Hematopoietic multipotent progenitor cell treated with erythropoietin and hydrocortisone succinate and interleukin-3 and kit ligand, for 6 days (in vitro differentiated cells): ENCODE measurements around the gene RUNX3.
"Not testable (repeated sequence)": the region's sequence is repeated elsewhere in the genome, so short reads cannot be mapped to it uniquely, and the experiment has no call there.

Source experiments
- DNase-seq: peaks from one replicate; pipeline ENCODE4 v3.0.0-alpha.2; 2015

Gene RUNX3

DNA sequence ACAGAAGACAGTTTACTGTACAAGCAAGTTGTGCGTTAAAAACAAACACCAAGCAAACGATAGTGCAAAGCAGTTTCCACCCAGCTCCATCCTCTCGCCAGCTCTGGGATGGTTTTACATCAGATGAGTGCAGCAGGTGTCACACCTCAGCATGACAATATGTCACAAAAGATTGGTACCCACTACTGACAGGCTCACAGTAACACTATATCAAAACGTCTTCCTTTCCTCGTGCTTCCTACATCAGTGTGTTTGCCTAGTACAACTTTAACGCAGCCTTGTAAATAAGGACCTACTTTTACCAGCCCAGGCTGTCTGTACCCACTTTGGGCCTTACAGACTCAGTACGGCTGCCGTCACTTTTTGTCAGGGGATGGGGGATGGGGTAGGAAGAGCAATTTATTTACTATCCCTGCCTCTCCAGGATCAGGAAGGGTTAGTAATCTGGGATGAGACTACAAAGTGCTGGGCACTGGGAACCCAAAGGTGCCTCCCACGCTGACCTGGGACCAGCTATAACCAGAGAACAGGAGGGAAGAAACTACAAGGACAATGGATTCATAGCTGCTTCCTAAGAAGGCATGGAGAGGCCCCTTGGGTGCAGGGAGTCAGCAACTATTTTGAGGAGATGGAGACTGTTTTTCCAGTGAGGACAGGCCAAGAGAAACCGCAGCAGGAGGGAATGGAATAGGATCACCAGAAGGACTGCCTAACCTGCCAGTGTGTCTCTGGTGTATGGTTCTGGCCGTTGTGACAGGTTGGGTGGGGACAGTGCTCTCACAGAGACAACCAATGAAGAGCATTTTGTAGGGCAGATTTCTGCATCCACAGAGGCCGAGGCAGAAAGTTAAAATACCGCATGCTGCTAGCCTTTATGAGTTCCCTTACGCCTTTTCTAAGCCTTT is 30.2 kb downstream of the RUNX3 start:
- no peak for DNase-seq

DNA sequence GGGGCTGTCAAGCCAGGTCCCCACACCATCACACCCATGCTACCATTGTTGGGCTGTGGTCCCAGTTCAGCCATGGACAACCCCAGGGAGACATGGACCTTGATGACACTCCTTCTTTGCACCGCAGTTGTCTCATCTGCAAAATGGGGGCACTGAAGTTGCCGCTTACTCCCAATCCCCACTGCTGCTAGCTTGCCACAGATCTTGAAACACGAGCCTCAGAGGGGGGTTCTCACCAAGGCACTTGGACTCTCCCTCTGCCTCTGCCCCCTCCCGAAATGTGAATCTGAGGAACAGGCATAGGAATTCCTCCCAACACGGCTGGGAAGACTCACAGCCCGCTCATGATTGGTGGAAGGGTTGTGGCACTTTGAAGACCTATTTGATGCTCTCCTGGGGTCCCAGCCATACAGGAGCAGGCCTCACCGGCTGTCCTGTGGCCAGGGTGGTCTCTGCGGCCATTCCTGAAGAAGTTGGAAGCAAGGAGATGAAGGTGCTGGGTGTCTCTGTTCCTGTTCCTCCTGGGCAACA is 31.1 kb downstream of the RUNX3 start:
- DNase-seq: no peak

DNA sequence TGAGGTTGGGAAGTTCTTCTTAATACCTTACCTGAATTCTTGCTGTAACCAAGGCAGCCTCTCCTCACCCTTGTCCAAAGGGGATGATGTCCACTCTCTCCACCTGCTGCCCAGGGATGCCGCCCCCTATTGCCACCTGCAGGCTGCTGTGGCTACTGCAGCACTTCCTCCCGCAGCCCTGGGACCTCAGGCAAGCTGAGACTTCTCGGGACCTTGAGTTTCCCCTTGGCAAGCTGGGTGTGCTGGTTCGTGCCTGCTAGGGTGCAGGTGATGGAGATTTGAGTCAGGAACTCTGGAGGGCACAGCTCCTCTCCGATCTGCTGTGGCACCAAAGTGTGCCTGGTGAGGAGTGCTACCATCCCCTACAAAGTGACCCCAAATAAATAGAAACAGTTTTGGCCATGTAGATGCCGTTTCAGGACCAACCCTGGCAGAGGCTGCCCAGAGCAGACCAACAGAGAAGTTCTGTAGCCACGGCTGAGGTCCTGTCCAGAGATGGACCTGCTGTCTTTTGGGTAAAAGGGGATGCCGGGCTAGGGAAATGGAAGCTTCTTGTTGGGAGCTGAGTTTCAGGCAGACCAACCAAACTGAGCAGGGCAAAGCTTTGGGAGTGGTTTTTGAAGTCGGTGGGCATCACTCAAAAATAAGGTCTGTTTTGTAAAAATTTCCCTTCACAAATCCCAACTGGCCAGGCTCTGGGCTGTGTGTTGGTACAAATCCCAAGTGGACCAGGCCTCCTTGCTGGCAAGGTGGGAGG is 31.7 kb downstream of the RUNX3 start:
- DNase-seq: peak; percentile 61

DNA sequence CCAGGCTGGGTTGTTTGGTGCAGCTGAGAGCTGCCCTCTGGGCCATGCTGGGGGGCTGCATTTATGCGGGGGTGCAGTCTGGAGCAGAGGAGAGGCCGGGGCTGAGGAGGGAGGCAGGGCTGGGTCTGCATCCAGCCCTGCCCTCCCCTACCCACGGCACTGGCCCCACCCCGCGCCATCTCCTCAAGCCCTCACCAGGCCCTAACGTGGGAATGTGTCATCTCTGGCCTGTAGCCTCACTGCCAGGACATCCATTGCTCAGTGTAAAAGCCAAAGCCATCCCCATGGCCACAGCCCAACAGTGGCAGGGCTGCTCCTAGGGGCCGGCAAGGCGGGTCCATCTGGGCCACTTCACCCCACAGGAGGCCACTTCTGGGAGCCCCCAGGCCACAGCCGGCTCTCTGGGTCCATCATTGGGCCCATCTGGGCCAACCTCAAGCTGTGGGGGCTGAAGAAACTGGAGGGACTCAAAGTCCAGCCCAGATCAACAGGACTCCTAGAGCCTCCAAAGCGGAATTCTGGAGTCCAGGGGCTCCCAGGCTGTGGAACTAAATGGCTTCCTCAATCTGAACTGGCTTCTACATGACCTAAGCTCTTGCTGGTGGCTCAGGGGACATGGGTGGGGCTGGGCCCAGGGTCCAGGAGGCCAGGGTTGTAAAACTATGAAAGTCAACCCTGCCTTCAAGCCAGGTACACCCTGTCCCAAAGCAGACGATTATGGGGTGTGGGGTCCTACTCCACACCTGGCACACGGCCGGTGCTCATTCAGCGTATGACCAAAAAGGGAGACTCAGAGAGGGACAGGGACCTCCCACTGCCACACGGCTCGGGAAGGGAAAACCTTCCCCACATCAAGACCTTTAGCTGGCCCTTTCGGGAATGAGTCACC is 32.6 kb downstream of the RUNX3 start:
- DNase-seq: no peak

DNA sequence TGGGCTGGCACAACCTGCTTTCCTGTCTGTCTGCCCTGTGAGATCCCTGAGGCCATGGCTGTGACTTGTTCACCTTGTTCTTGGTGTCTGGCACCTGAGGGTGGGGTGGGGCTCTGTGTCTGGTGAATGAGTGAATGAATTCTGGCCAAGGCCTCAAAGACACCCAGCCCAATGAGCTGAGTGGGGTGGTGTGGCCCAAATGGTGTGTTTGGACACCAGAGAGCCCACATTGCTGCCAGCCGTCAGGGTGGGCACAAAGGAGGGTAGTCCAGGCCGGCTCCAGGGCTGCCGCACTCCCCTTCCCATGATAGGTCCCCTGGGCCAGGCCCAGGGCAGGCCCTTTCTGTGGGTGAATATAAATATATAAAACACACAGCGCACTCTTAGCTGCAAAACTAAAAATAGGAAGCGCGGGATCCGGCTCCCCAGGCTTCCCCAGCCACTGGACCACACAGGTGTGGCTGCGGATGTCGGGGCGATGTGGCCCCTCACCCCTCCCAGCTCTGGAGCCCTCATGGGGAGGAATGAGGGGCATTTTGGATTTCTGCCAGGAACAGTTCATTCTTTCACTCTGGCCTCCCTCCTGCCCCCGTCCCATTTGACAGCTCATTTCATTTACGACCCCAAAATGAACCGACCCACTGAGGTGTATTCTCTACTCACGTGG is 33.3 kb downstream of the RUNX3 start:
- DNase-seq: no peak

DNA sequence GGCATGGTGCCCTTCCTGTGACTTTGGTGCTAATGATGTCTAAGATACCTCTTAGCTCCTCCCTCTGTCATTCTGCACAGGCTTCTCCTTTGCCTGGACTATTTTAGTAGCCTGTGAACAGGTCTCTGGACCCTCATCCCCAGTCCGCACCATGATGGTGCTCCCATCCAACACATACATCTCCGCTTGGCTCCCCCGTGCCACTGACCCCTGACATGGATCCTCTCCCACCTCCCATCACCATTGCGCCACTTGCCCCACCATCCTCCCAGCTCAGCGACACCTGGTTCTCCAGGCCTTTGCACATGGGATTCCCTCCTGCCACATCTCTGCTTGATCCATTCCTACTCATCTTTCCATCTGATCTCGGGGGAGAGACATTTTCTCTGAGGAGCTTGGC is 33.9 kb downstream of the RUNX3 start:
- no peak for DNase-seq

DNA sequence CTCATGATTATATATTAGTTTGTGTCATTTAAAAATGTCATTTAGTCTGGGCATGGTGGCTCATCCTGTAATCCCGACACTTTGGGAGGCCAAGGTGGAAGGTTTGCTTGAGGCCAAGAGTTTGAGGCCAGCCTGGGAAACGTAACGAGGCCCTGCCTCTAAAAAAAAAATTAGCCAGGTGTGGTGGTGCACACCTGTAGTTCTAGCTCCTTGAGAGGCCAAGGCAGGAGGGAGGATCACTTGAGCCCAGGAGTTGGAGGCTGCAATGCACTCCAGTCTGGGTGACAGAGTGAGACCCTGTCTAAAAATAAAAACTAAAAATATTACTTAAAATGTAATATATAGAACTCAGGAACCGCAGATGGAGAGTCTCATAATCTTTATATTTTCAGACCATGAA is 34.6 kb downstream of the RUNX3 start:
- DNase-seq: no peak

DNA sequence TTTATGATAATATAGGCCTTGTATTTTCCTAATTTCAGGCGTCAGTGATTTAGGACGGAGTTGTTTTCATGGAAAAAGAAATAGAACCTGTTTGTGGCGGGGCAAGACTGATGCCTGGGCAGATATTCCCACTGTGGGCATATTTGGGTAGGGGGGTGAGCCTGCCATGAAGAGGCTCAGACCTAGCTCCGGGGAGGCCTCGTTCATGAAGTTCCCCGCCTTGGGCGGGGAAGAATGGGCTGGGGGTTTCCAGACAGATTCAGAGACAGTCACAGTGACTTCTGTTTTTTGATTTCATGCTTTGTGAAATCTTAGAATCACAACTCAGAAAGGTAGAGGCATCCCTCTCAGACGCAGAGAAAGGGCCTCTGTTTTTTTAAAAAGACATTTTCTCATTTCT is 36.1 kb downstream of the RUNX3 start:
- DNase-seq: no peak

DNA sequence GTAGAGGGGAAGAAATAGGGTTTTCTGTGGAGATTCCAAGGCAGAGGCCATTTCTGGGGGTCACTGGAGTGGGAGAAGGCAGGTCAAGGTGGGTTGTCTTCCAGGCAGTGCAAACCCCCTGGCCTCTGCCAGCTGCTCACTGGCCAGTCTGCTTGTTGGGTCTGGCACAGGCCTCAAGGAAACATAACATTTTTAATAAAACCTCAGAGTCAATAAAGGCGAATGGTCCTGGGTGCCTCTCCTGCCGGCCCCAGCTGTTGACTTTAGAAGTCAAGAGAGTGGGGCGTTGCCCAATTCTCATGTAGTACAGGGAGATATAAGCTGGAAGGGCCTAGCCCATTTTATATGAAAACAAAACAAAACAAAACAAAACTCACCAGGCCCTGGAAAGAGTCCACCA is 36.6 kb downstream of the RUNX3 start:
- DNase-seq: no peak

DNA sequence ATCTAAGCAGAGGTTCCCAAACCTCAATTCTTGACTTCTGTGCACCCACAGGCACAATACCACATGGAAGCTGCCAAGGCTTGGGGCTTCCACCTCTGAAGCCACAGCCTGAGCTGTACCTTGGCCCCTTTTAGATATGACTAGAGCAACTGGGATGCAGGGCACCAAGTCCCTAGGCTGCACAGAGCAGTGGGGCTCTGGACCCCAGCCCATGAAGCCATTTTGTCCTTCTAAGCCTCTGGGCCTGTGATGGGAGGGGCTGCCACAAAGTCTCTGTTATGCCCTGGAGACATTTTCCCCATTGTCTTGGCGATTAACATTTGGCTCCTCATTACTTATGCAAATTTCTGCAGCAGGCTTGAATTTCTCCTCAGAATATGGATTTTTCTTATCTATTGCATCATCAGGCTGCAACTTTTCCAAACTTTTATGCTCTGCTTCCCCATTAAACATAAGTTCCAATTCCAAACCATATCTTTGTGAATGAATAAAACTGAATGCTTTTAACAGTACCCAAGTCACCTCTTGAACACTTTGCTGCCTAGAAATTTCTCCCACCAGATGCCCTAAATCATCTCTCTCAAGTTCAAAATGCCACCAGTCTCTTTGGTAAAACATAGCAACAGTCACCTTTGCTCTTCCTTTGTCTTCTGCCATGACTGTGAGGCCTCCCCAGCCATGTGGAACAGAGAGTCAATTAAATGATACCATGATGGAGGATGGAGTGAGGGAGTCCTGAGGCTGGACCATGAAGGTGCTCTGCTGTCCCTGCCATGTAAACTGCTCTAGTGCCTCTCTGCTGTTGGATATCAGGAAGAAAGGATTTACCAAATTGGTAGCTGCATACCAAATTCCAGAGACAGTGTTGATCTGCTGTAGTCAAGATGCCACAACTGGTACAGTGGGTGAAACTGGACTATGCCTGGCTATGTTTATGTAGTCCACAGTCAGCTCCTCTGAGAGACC is 37.6 kb downstream of the RUNX3 start:
- no peak for DNase-seq

DNA sequence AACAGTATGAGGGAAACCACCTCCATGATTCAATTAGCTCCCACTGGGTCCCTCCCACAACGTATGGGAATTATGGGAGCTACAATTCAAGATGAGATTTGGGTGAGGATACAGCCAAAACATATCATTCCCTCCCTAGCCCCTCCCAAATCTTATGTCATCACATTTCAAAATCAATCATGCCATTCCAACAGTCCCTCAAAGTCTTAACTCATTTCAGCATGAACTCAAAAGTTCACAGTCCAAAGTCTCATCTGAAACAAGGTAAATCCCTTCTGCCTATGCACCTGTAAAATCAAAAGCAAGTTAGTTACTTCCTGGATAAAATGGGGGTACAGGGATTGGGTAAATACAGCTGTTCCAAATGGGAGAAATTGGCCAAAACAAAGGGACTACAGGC is 38.7 kb downstream of the RUNX3 start:
- DNase-seq: not testable (repeated sequence)

DNA sequence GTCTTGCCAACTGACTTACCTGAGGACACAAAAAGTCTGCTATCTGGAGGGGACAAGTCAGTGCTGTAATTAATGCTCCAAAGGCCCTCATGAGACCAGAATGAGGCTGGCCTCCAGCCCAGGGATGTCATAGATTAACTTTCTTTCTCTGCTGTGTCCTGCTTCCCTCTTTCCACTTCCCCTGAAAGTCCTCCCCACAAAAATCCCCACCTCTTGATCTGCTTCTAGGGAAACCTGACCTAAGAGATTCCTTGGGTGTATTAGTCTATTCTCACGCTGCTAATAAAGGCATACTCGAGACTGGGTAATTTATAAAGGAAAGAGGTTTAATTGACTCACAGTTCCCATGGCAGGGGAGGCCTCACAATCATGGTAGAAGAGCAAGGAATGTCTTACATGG is 39.2 kb downstream of the RUNX3 start:
- no peak for DNase-seq

DNA sequence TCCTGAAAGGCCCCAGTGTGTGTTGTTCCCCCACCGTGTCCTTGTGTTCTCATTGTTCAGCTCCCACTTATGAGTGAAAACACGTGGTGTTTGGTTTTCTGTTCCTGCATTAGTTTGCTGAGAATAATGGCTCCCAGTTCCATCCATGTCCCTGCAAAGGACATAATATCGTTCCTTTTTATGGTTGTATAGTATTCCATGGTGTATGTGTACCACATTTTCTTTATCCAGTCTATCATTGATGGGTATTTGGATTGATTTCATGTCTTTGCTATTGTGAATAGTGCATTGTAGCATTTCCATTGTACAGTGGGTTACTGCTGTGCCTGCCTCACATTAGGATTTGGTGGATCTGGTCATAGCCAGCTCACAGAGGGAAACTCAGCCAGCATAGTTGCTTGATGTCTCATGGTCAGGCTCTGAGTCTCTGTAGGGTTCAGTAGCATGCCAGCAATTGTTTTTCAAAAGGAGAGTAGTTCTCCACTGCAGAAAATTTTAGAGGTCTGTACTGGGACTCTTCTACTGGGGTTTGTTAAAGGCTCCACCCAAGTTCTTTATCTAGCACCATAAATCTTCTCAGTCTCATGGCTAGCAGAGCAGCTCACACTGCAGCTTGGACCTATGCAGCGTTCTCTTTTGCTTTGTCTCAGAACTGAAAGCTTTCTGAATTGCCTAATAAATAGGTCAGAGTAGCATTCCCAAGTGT is 41.0 kb downstream of the RUNX3 start:
- peak; percentile 56 for DNase-seq

DNA sequence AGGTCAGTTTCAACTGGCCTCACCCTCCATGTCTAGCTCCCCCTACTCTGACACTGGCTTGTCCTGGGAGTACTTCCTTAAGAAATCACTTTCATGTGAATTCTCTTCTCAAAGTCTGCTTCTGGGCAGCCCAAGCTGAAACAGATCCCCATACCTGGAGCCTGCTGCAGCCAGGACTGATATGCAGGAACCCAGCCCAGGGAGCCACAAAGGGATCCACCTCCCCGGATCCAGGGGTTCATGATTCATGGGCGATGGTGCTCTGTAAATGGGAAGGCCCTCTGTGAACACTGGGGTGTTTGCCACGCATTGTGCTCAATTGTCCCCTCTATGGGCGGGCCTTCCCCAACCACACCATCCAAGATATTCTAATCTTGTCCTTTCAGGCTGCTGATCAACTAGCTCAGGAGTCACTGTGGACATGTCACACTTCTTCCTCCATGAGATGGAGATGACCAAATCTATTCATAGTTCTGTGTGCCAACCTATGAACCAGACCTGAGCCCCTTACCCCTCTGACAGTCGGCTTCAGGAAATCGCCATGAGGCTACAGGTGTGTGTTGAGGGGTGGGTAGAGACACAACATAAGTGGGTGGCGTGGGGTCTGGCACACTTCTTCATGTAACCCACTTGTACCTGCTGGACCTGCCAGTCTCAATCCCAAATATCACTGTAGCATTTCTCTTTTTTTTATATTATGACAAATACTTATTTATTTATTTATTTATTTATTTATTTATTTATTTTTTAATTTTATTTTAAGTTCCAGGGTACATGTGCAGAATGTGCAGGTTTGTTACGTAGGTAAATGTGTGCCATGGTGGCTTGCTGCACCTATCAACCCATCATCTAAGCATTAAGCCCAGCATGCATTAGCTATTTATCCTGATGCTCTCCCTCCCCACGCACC is 41.8 kb downstream of the RUNX3 start:
- DNase-seq: peak; percentile 71

DNA sequence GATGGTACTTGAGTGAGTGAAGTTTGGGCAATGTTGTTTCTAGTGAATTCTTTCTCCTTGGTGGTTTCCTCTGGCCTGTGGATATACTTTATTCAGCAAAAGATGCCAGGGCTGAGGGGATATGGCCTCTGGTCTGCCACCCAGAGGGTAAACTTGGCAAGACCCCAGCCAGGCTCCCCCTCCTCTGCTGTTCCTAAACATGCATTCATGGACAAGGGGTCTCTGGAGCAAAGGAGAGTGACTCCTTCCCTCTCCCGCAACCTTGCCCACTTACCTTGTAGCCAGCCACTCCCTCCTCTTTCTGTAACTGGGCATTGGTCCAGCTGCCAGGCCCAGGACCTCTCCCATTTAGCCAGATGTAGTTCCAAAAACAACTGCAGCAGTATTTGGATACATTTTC is 43.8 kb downstream of the RUNX3 start:
- DNase-seq: no peak

DNA sequence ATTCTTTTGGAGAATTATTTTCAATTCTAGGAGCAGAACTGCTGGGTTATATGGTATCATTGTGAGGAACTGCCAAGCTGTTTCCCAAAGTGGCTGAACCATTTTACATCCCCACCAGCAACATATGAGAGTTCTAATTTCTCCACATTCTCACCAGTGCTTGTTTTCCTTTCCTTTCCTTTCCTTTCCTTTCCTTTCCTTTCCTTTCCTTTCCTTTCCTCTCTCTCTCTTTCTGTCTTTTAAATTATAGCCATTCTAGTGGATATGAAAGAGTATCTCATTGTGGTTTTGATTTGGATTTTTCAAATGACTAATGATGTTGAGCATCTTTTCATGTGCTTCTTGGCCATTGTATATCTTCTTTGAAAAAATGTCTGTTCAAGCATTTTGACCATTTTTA is 45.3 kb downstream of the RUNX3 start:
- DNase-seq: no peak

DNA sequence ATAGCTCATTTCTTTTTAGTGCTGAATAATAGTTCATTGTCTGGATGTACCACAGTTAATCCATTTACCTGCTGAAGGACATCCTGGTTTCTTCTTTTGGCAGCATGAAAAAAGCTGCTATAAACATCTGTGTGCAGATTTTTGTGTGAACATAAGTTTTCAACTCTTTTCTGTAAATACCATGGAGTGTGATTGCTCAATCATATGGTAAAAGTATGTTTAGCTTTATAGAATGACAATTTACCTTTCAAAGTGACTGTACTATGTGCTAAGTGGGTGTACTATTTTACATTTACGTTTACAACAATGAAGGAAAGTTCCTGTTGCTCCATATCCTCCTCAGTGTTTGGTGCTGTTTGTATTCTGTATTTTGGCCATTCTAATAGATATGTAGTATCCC is 49.0 kb downstream of the RUNX3 start:
- DNase-seq: no peak

DNA sequence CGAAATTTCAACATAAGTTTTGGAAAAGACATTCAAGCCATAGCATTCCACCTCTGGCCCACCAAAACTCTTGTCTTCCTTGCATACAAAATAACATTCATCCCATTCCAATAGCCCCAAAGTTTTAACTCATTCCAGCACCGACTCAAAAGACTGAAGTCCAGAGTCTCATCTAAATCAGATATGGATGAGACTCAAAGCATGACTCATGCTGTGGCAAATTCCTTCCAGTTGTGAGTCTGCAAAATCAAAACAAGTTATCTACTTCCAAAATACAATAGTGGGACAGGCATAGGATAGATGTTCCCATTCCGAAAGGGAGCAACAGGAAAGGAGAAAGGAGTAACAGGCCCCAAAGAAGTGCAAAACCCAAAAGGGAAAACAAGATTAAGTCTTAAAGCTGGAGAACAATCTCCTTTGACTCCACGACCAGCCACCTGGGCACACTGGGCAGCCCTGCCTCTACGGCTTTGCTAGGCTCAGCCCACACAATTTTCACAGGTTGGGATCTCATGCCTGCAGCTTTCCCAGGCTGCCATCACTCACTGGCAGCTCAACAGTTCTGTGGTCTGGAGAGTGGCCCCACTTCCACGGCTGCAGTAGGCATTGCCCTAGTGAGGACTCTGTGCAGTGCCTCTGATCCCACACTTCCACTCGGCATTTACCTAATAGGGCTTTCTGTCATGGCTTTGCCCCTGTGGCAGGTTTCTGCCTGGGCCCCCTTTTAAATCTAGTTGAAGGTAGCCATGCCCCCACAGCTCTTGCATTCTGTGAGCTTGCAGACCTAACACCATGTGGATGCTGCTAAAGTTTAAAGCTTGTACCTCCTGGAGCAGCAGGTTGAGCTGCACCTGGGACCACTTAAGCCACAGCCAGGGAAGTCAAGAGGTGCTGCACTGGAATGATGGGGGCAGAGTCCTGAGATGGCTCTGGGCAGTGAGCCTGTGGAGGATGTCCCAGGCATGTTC is 51.0 kb downstream of the RUNX3 start:
- DNase-seq: no peak
